Breast epithelium (tissue), 4 donors: ENCODE data around the gene PIK3R5. TPM values are rescaled to one million over a fixed set of nuclear protein-coding genes. Genes with fewer than 3 reads are reported as not detected.
"Not testable (repeated sequence)": the region's sequence is repeated elsewhere in the genome, so short reads cannot be mapped to it uniquely, and the experiment has no call there.

Source experiments
- DNase-seq, 2 donors: peaks; one replicate each; pipeline ENCODE4 v3.0.0-alpha.2; 2019; ENCODE audit warnings: low spot score in 2 of 2
- H3K27ac ChIP-seq, 2 donors: fragments of 200-600 bp; sonication (generic) in 1 of 2; one replicate each; pipeline ENCODE4 v1.5.1; 2016 to 2019; ENCODE audit warnings: mild to moderate bottlenecking in 1 of 2
- H3K27me3 ChIP-seq, 2 donors: fragments of 200-600 bp; sonication (generic) in 1 of 2; one replicate each; pipeline versions ENCODE4 v1.5.1 to v1.6.0; 2017 to 2019; ENCODE audit warnings: control low read depth in 1 of 2, mild to moderate bottlenecking in 1 of 2
- H3K36me3 ChIP-seq: fragments of 200-600 bp; one replicate; pipeline ENCODE4 v1.5.1; 2019
- H3K4me1 ChIP-seq, 2 donors: fragments of 200-600 bp; sonication (generic); one replicate each; pipeline ENCODE4 v1.5.1; 2016 to 2019; ENCODE audit warnings: control low read depth in 1 of 2
- H3K4me3 ChIP-seq, 3 donors: fragments of 200-600 bp; sonication (generic); 1 replicate in 2 of 3; 2 replicates in 1 of 3; pipeline ENCODE4 v1.5.1; 2016 to 2019; ENCODE audit warnings: mild to moderate bottlenecking in 3 of 3, moderate library complexity in 2 of 3
- H3K9me3 ChIP-seq, 2 donors: fragments of 200-600 bp; sonication (generic) in 1 of 2; one replicate each; pipeline ENCODE4 v1.5.1; 2016 to 2019; ENCODE audit warnings: control low read depth in 1 of 2
- CTCF ChIP-seq, 3 donors: fragments of 450-650 bp; IDR thresholded peaks; one replicate each; pipeline ENCODE4 v1.5.1; 2016 to 2017; ENCODE audit warnings: antibody characterized with exemption in 3 of 3, mild to moderate bottlenecking in 3 of 3, moderate library complexity in 3 of 3
- POLR2A ChIP-seq: fragments of 450-650 bp; IDR thresholded peaks from one replicate; pipeline ENCODE4 v1.6.1; 2016; ENCODE audit warnings: antibody characterized with exemption, mild to moderate bottlenecking, moderate library complexity
- POLR2AphosphoS5 ChIP-seq, 3 donors: sonication (generic); formaldehyde crosslinking; IDR thresholded peaks; one replicate each; pipeline ENCODE4 v1.6.1; 2017; ENCODE audit warnings: antibody characterized with exemption in 3 of 3
- intact Hi-C: fragments of 100-400 bp; cut with DNase I; formaldehyde crosslinking; loops from one replicate; pipeline ENCODE4 v1.15.1; 2023; ENCODE audit warnings: low total_unique reads
- total RNA-seq, 3 donors: library from RNA; depleted of rRNA; stranded (reverse); fragments of >200 nt; gene quantifications; one replicate each; pipeline ENCODE4 v1.1.0, GENCODE V29; 2016

The PIK3R5 gene
- total RNA-seq, 3 donors from 2014 or later: 9.8 to 28.6 (median 12.3) TPM

GRCh38 chr17:8856869-8857575 lies 108.5 kb downstream of the PIK3R5 start:
- no peaks in the 10 kb centered on the region for H3K4me1 ChIP-seq
- intact Hi-C loops: no loop called here

GRCh38 chr17:8856205-8856603 lies 109.3 kb downstream of the PIK3R5 start:
- H3K9me3 ChIP-seq, H3K27me3 ChIP-seq, H3K27ac ChIP-seq, H3K36me3 ChIP-seq, H3K4me3 ChIP-seq, H3K4me1 ChIP-seq, intact Hi-C loops, DNase-seq: not testable (repeated sequence)

More at GRCh38 chr17:8856869-8857575, 108.5 kb downstream of the PIK3R5 start:
- TF ChIP-seq CTCF (IDR thresholded peaks at IDR 0.05) (no peak), POLR2A (no peak), POLR2AphosphoS5 (IDR thresholded peaks at IDR 0.05) (no peak)
- H3K4me3 ChIP-seq: no peak overlapping the region
- H3K27ac ChIP-seq: no peak overlapping the region
- no peaks in the 10 kb centered on the region for H3K27me3 ChIP-seq
- no peaks in the 10 kb centered on the region for H3K36me3 ChIP-seq
- DNase-seq: no peak
- H3K9me3 ChIP-seq: no peaks in the 10 kb centered on the region

GRCh38 chr17:8855477-8856204 lies 109.9 kb downstream of the PIK3R5 start:
- no peak for DNase-seq
- no peaks in the 10 kb centered on the region for H3K36me3 ChIP-seq
- H3K4me3 ChIP-seq: no peak overlapping the region
- TF ChIP-seq POLR2AphosphoS5 (IDR thresholded peaks at IDR 0.05) (no peak), POLR2A (no peak), CTCF (IDR thresholded peaks at IDR 0.05) (no peak)
- no peak overlapping the region for H3K27ac ChIP-seq
- H3K4me1 ChIP-seq: no peaks in the 10 kb centered on the region
- H3K27me3 ChIP-seq: no peaks in the 10 kb centered on the region
- H3K9me3 ChIP-seq: no peaks in the 10 kb centered on the region
- intact Hi-C loops: no loop called here

GRCh38 chr17:8851600-8851999 lies 113.9 kb downstream of the PIK3R5 start:
- intact Hi-C loops: no loop called here
- no peak for DNase-seq
- Histone ChIP-seq H3K36me3 (no peaks in the 10 kb centered on the region), H3K4me1 (no peaks in the 10 kb centered on the region), H3K27me3 (no peaks in the 10 kb centered on the region), H3K4me3 (no peak overlapping the region), H3K27ac (no peak overlapping the region), H3K9me3 (no peaks in the 10 kb centered on the region)
- TF ChIP-seq POLR2AphosphoS5 (IDR thresholded peaks at IDR 0.05) (no peak), POLR2A (no peak), CTCF (IDR thresholded peaks at IDR 0.05) (no peak)

- no peak for TF ChIP-seq CTCF (IDR thresholded peaks at IDR 0.05)
- TF ChIP-seq POLR2AphosphoS5 (IDR thresholded peaks at IDR 0.05): no peak
- TF ChIP-seq POLR2A: no peak
- DNase-seq: no peak
These were observed 116.0 kb downstream of the PIK3R5 start for GRCh38 chr17:8849311-8850041.

More at GRCh38 chr17:8849311-8850041, 116.0 kb downstream of the PIK3R5 start:
- Histone ChIP-seq H3K36me3 (no peaks in the 10 kb centered on the region), H3K27ac (no peak overlapping the region), H3K4me1 (no peaks in the 10 kb centered on the region), H3K27me3 (no peaks in the 10 kb centered on the region), H3K4me3 (no peak overlapping the region), H3K9me3 (no peaks in the 10 kb centered on the region)
- intact Hi-C loops: no loop called here
